PC-3 (cell line): ENCODE data around the gene CMSS1. TPM values are rescaled to one million over a fixed set of nuclear protein-coding genes. Genes with fewer than 3 reads are reported as not detected.

Source experiments
- ATAC-seq: fragments of 200-7000 bp; cut with Tn5 transposase; 2 replicates; pipeline ENCODE4 v1.9.1; 2020; ENCODE audit warnings: mild to moderate bottlenecking, moderate library complexity
- BruUV-seq: library from RNA; stranded (reverse); fragments of 400-500 nt; replicated peaks from 2 replicates; lab custom pipeline; 2021; lab: Mats Ljungman, UMichigan
- CTCF ChIA-PET: fragments of 300-600 bp; sonication (Branson Sonifier 250); formaldehyde crosslinking; loops from one replicate; lab custom pipeline; 2022; ENCODE audit warnings: antibody characterized with exemption; lab: Charles Lee
- POLR2A ChIA-PET: fragments of 300-600 bp; sonication (Branson Sonifier 250); formaldehyde crosslinking; loops from one replicate; lab custom pipeline; 2022; ENCODE audit warnings: antibody characterized with exemption; ENCODE audit not compliant: unreplicated experiment; lab: Charles Lee
- DNase-seq: peaks from one replicate; pipeline ENCODE4 v3.0.0-alpha.2; 2015
- H2AFZ ChIP-seq: fragments of 300-600 bp; sonication (generic); 2 replicates; pipeline ENCODE4 v1.6.0; 2016; ENCODE audit warnings: antibody characterized with exemption, low read length
- H3F3A ChIP-seq: fragments of 300-600 bp; sonication (generic); one replicate; pipeline ENCODE4 v1.6.0; 2017; ENCODE audit warnings: antibody characterized with exemption, low read length, control low read depth, mild to moderate bottlenecking; ENCODE audit not compliant: unreplicated experiment
- H3K27ac ChIP-seq: fragments of 300-600 bp; sonication (generic); 2 replicates; pipeline ENCODE4 v1.5.1; 2016; ENCODE audit warnings: mild to moderate bottlenecking, low read length
- H3K27me3 ChIP-seq: fragments of 300-600 bp; sonication (generic); 2 replicates; pipeline ENCODE4 v1.6.1; 2016; ENCODE audit warnings: low read length, mixed read lengths
- H3K36me3 ChIP-seq: fragments of 300-600 bp; sonication (generic); 2 replicates; pipeline ENCODE4 v1.6.1; 2016; ENCODE audit warnings: low read depth, mixed run types, low read length, mixed read lengths
- H3K4me1 ChIP-seq: fragments of 300-600 bp; sonication (generic); 2 replicates; pipeline ENCODE4 v1.5.1; 2016; ENCODE audit warnings: low read length; ENCODE audit not compliant: insufficient read depth
- H3K4me2 ChIP-seq: fragments of 300-600 bp; sonication (generic); 2 replicates; pipeline ENCODE4 v1.6.0; 2016; ENCODE audit warnings: low read length
- H3K4me3 ChIP-seq: fragments of 300-600 bp; sonication (generic); 2 replicates; pipeline ENCODE4 v1.5.1; 2016; ENCODE audit warnings: mild to moderate bottlenecking, low read length, mixed read lengths
- H3K79me2 ChIP-seq: fragments of 300-600 bp; sonication (generic); 2 replicates; pipeline ENCODE4 v1.6.1; 2017; ENCODE audit warnings: low read length, mixed read lengths
- H3K9ac ChIP-seq: fragments of 300-600 bp; sonication (generic); 2 replicates; pipeline ENCODE4 v1.6.0; 2016; ENCODE audit warnings: mild to moderate bottlenecking, low read length
- H3K9me2 ChIP-seq: fragments of 300-600 bp; sonication (generic); replicated peaks from 2 replicates; pipeline ENCODE4 v1.6.1; 2016; ENCODE audit warnings: mixed run types, low read length, mixed read lengths
- H3K9me3 ChIP-seq: fragments of 300-600 bp; sonication (generic); 2 replicates; pipeline ENCODE4 v1.6.1; 2016; ENCODE audit warnings: low read length, mixed read lengths
- H4K20me1 ChIP-seq: fragments of 300-600 bp; sonication (generic); 2 replicates; pipeline ENCODE4 v1.6.1; 2016; ENCODE audit warnings: low read length, mixed read lengths
- CTCF ChIP-seq: fragments of 300-600 bp; sonication (generic); conservative IDR thresholded peaks from 2 replicates; pipeline ENCODE4 v1.5.1; 2017; ENCODE audit warnings: antibody characterized with exemption, low read depth, mild to moderate bottlenecking, low read length
- EZH2 ChIP-seq: fragments of 300-600 bp; sonication (generic); IDR thresholded peaks from one replicate; pipeline ENCODE4 v1.6.1; 2017; ENCODE audit warnings: antibody characterized with exemption, mild to moderate bottlenecking, low read length; ENCODE audit not compliant: unreplicated experiment
- EZH2phosphoT487 ChIP-seq: fragments of 300-600 bp; sonication (generic); IDR thresholded peaks from 2 replicates; pipeline ENCODE4 v1.6.1; 2018; ENCODE audit warnings: mild to moderate bottlenecking, antibody characterized with exemption, low read length, borderline replicate concordance
- intact Hi-C: fragments of 100-400 bp; cut with micrococcal nuclease; formaldehyde crosslinking; loops from 2 replicates; pipeline ENCODE4 v1.9.0; 2023
- total RNA-seq: library from RNA; depleted of rRNA; stranded (reverse); fragments of >200 nt; gene quantifications from 2 replicates; pipeline ENCODE4 v1.2.3, GENCODE V29; 2014

CMSS1 gene
- total RNA-seq, 1 experiment from 2014 or later: 63.1 TPM

GRCh38 chr3:100081986-100082692 is 264.5 kb downstream of the CMSS1 start:
- no peak overlapping the region for H3K4me3 ChIP-seq
- no peaks in the 10 kb centered on the region for H3F3A ChIP-seq
- BruUV-seq: no TSS peak
- no peak overlapping the region for H3K9ac ChIP-seq
- ATAC-seq (0 out of 2 replicates have a peak, but pooled peaks have one; percentile 11), DNase-seq (no peak)
- no peaks in the 10 kb centered on the region for H3K9me2 ChIP-seq
- H3K27me3 ChIP-seq: no peaks in the 10 kb centered on the region
- ChIA-PET CTCF (interaction anchor here (0.6 kb wide), 1 partner anchor 76 kb away, joined by 4 read pairs; no protein-coding TSS in a partner anchor), POLR2A (no interaction called here)
- no peaks in the 10 kb centered on the region for H3K79me2 ChIP-seq
- no peaks in the 10 kb centered on the region for H3K36me3 ChIP-seq
- H3K4me1 ChIP-seq: peaks cover 19% of the 10 kb centered on the region
- intact Hi-C loops: no loop called here
- no peak overlapping the region for H3K27ac ChIP-seq
- TF ChIP-seq EZH2 (no peak), CTCF (no peak), EZH2phosphoT487 (no peak)
- H3K4me2 ChIP-seq: no peak overlapping the region
- H4K20me1 ChIP-seq: no peaks in the 10 kb centered on the region
- H3K9me3 ChIP-seq: no peaks in the 10 kb centered on the region
- H2AFZ ChIP-seq: no peak overlapping the region

- ATAC-seq: no peak
- Histone ChIP-seq H4K20me1 (no peaks in the 10 kb centered on the region), H3K4me1 (peaks cover 24% of the 10 kb centered on the region), H3K27ac (no peak overlapping the region), H3F3A (no peaks in the 10 kb centered on the region), H3K9me2 (no peaks in the 10 kb centered on the region), H3K4me2 (no peak overlapping the region), H3K9me3 (no peaks in the 10 kb centered on the region), H3K36me3 (no peaks in the 10 kb centered on the region), H3K79me2 (no peaks in the 10 kb centered on the region), H3K4me3 (no peak overlapping the region), H2AFZ (no peak overlapping the region), H3K27me3 (no peaks in the 10 kb centered on the region), H3K9ac (no peak overlapping the region)
- ChIA-PET CTCF (interaction anchor here (0.6 kb wide), 1 partner anchor 76 kb away, joined by 4 read pairs; no protein-coding TSS in a partner anchor), POLR2A (no interaction called here)
- TF ChIP-seq EZH2phosphoT487 (no peak), EZH2 (no peak), CTCF (no peak)
- DNase-seq: no peak
- intact Hi-C loops: no loop called here
- BruUV-seq: no TSS peak
Observed at GRCh38 chr3:100082714-100083113, 265.1 kb downstream of the CMSS1 start.

GRCh38 chr3:100083209-100083608 is 265.5 kb downstream of the CMSS1 start:
- DNase-seq (no peak), ATAC-seq (no peak)
- H3K27ac ChIP-seq: no peak overlapping the region
- H3K27me3 ChIP-seq: no peaks in the 10 kb centered on the region
- intact Hi-C loops: no loop called here
- no peaks in the 10 kb centered on the region for H3K9me2 ChIP-seq
- POLR2A ChIA-PET: no interaction called here
- H3K9ac ChIP-seq: no peak overlapping the region
- peaks cover 29% of the 10 kb centered on the region for H3K4me1 ChIP-seq
- H4K20me1 ChIP-seq: no peaks in the 10 kb centered on the region
- CTCF ChIA-PET: no interaction called here
- no peaks in the 10 kb centered on the region for H3F3A ChIP-seq
- H2AFZ ChIP-seq: no peak overlapping the region
- H3K36me3 ChIP-seq: no peaks in the 10 kb centered on the region
- TF ChIP-seq EZH2 (no peak), EZH2phosphoT487 (no peak), CTCF (no peak)
- no peak overlapping the region for H3K4me2 ChIP-seq
- no peak overlapping the region for H3K4me3 ChIP-seq
- no peaks in the 10 kb centered on the region; the same call in 1 of the 2 replicates for H3K79me2 ChIP-seq
- no peaks in the 10 kb centered on the region for H3K9me3 ChIP-seq
- no TSS peak for BruUV-seq
